HepG2 (cell line): ENCODE data around the gene HPS6.

Experiments used
- EEA1 ChIP-seq: sonication (generic); formaldehyde crosslinking; IDR thresholded peaks from 2 replicates; pipeline ENCODE4 v1.5.1; 2020; ENCODE audit warnings: mild to moderate bottlenecking, missing genetic modification reagents, borderline replicate concordance
- JUNB ChIP-seq: sonication (generic); formaldehyde crosslinking; IDR thresholded peaks from 2 replicates; pipeline ENCODE4 v1.8.0; 2022; ENCODE audit warnings: missing genetic modification reagents, mild to moderate bottlenecking, borderline replicate concordance
- SPEN ChIP-seq: sonication (generic); formaldehyde crosslinking; IDR thresholded peaks from 2 replicates; pipeline ENCODE4 v1.5.1; 2020; ENCODE audit warnings: low read depth, mild to moderate bottlenecking, missing genetic modification reagents
- TCF7L2 ChIP-seq: IDR thresholded peaks from 2 replicates; pipeline ENCODE4 v1.6.1; 2011; ENCODE audit warnings: mild to moderate bottlenecking, low read depth, low read length, moderate library complexity
- ZNF207 ChIP-seq: fragments of 450-650 bp; IDR thresholded peaks from 2 replicates; pipeline ENCODE4 v1.6.1; 2016; ENCODE audit warnings: antibody characterized with exemption, borderline replicate concordance
- ZNF451 ChIP-seq: sonication (generic); formaldehyde crosslinking; IDR thresholded peaks from 2 replicates; pipeline ENCODE4 v1.5.0; 2020; ENCODE audit warnings: mild to moderate bottlenecking, missing genetic modification reagents
- ZNF552 ChIP-seq: sonication (generic); formaldehyde crosslinking; IDR thresholded peaks from 2 replicates; pipeline ENCODE4 v1.9.0; 2022; ENCODE audit warnings: missing genetic modification reagents, mild to moderate bottlenecking, borderline replicate concordance
- ZNF674 ChIP-seq: sonication (generic); formaldehyde crosslinking; IDR thresholded peaks from 2 replicates; pipeline ENCODE4 v1.5.0; 2020; ENCODE audit warnings: low read depth, mild to moderate bottlenecking, missing genetic modification reagents
- TF ChIP-seq, protein P1 (sequence below): sonication (generic); formaldehyde crosslinking; IDR thresholded peaks from 2 replicates; pipeline ENCODE4 v1.5.1; 2020; ENCODE audit warnings: mild to moderate bottlenecking, missing genetic modification reagents, borderline replicate concordance
- TF ChIP-seq, protein P2 (sequence below): sonication (generic); formaldehyde crosslinking; IDR thresholded peaks from 2 replicates; pipeline ENCODE4 v1.5.0; 2020; ENCODE audit warnings: mild to moderate bottlenecking, missing genetic modification reagents, moderate library complexity
- TF ChIP-seq, protein P3 (sequence below): sonication (generic); formaldehyde crosslinking; IDR thresholded peaks from 2 replicates; pipeline ENCODE4 v1.5.1; 2020; ENCODE audit warnings: mild to moderate bottlenecking, missing genetic modification reagents, borderline replicate concordance
- TF ChIP-seq, protein P4 (sequence below): sonication (generic); formaldehyde crosslinking; IDR thresholded peaks from 2 replicates; pipeline ENCODE4 v1.4.0; 2020; ENCODE audit warnings: missing genetic modification reagents, borderline replicate concordance
- TF ChIP-seq, protein P5 (sequence below): sonication (generic); formaldehyde crosslinking; IDR thresholded peaks from 2 replicates; pipeline ENCODE4 v1.4.0; 2020; ENCODE audit warnings: missing genetic modification reagents

DNA sequence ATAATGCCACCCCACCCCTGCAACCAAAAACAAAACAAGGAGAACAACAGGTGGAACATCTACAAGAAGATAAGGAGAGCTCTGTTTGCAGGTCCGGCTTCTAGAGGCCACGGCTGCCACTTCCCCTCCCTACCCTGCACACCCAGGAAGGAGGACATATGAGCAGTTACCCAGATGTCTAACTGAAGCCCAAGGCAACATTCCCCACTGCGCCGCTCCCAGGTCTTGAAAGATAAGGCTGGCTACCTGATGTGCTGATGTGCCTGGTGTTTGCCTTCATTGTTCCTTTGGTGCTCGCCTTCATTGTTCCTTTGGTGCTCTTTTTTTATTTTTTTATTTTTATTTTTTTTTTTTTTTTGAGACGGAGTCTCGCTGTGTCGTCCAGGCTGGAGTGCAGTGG, 21.0 kb downstream of the HPS6 start:
- TF ChIP-seq ZNF552 (CRISPR knock-in tag) (no peak), JUNB (CRISPR knock-in tag) (no peak), TCF7L2 (no peak), ZNF674 (CRISPR knock-in tag) (no peak), ZNF451 (CRISPR knock-in tag) (no peak), ZNF207 (no peak), EEA1 (no peak), SPEN (no peak)
- TF ChIP-seq, protein P1, sequence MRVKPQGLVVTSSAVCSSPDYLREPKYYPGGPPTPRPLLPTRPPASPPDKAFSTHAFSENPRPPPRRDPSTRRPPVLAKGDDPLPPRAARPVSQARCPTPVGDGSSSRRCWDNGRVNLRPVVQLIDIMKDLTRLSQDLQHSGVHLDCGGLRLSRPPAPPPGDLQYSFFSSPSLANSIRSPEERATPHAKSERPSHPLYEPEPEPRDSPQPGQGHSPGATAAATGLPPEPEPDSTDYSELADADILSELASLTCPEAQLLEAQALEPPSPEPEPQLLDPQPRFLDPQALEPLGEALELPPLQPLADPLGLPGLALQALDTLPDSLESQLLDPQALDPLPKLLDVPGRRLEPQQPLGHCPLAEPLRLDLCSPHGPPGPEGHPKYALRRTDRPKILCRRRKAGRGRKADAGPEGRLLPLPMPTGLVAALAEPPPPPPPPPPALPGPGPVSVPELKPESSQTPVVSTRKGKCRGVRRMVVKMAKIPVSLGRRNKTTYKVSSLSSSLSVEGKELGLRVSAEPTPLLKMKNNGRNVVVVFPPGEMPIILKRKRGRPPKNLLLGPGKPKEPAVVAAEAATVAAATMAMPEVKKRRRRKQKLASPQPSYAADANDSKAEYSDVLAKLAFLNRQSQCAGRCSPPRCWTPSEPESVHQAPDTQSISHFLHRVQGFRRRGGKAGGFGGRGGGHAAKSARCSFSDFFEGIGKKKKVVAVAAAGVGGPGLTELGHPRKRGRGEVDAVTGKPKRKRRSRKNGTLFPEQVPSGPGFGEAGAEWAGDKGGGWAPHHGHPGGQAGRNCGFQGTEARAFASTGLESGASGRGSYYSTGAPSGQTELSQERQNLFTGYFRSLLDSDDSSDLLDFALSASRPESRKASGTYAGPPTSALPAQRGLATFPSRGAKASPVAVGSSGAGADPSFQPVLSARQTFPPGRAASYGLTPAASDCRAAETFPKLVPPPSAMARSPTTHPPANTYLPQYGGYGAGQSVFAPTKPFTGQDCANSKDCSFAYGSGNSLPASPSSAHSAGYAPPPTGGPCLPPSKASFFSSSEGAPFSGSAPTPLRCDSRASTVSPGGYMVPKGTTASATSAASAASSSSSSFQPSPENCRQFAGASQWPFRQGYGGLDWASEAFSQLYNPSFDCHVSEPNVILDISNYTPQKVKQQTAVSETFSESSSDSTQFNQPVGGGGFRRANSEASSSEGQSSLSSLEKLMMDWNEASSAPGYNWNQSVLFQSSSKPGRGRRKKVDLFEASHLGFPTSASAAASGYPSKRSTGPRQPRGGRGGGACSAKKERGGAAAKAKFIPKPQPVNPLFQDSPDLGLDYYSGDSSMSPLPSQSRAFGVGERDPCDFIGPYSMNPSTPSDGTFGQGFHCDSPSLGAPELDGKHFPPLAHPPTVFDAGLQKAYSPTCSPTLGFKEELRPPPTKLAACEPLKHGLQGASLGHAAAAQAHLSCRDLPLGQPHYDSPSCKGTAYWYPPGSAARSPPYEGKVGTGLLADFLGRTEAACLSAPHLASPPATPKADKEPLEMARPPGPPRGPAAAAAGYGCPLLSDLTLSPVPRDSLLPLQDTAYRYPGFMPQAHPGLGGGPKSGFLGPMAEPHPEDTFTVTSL (CRISPR knock-in tag), result no peak
- TF ChIP-seq, protein P2, sequence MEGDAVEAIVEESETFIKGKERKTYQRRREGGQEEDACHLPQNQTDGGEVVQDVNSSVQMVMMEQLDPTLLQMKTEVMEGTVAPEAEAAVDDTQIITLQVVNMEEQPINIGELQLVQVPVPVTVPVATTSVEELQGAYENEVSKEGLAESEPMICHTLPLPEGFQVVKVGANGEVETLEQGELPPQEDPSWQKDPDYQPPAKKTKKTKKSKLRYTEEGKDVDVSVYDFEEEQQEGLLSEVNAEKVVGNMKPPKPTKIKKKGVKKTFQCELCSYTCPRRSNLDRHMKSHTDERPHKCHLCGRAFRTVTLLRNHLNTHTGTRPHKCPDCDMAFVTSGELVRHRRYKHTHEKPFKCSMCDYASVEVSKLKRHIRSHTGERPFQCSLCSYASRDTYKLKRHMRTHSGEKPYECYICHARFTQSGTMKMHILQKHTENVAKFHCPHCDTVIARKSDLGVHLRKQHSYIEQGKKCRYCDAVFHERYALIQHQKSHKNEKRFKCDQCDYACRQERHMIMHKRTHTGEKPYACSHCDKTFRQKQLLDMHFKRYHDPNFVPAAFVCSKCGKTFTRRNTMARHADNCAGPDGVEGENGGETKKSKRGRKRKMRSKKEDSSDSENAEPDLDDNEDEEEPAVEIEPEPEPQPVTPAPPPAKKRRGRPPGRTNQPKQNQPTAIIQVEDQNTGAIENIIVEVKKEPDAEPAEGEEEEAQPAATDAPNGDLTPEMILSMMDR, result no peak
- TF ChIP-seq, protein P3, sequence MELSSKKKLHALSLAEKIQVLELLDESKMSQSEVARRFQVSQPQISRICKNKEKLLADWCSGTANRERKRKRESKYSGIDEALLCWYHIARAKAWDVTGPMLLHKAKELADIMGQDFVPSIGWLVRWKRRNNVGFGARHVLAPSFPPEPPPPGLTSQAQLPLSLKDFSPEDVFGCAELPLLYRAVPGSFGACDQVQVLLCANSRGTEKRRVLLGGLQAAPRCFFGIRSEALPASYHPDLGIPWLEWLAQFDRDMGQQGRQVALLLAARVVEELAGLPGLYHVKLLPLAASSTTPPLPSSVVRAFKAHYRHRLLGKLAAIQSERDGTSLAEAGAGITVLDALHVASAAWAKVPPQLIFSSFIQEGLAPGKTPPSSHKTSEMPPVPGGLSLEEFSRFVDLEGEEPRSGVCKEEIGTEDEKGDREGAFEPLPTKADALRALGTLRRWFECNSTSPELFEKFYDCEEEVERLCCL, result no peak
- TF ChIP-seq, protein P4, sequence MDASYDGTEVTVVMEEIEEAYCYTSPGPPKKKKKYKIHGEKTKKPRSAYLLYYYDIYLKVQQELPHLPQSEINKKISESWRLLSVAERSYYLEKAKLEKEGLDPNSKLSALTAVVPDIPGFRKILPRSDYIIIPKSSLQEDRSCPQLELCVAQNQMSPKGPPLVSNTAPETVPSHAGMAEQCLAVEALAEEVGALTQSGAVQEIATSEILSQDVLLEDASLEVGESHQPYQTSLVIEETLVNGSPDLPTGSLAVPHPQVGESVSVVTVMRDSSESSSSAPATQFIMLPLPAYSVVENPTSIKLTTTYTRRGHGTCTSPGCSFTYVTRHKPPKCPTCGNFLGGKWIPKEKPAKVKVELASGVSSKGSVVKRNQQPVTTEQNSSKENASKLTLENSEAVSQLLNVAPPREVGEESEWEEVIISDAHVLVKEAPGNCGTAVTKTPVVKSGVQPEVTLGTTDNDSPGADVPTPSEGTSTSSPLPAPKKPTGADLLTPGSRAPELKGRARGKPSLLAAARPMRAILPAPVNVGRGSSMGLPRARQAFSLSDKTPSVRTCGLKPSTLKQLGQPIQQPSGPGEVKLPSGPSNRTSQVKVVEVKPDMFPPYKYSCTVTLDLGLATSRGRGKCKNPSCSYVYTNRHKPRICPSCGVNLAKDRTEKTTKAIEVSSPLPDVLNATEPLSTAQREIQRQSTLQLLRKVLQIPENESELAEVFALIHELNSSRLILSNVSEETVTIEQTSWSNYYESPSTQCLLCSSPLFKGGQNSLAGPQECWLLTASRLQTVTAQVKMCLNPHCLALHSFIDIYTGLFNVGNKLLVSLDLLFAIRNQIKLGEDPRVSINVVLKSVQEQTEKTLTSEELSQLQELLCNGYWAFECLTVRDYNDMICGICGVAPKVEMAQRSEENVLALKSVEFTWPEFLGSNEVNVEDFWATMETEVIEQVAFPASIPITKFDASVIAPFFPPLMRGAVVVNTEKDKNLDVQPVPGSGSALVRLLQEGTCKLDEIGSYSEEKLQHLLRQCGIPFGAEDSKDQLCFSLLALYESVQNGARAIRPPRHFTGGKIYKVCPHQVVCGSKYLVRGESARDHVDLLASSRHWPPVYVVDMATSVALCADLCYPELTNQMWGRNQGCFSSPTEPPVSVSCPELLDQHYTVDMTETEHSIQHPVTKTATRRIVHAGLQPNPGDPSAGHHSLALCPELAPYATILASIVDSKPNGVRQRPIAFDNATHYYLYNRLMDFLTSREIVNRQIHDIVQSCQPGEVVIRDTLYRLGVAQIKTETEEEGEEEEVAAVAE (CRISPR knock-in tag), result no peak
- TF ChIP-seq, protein P5, sequence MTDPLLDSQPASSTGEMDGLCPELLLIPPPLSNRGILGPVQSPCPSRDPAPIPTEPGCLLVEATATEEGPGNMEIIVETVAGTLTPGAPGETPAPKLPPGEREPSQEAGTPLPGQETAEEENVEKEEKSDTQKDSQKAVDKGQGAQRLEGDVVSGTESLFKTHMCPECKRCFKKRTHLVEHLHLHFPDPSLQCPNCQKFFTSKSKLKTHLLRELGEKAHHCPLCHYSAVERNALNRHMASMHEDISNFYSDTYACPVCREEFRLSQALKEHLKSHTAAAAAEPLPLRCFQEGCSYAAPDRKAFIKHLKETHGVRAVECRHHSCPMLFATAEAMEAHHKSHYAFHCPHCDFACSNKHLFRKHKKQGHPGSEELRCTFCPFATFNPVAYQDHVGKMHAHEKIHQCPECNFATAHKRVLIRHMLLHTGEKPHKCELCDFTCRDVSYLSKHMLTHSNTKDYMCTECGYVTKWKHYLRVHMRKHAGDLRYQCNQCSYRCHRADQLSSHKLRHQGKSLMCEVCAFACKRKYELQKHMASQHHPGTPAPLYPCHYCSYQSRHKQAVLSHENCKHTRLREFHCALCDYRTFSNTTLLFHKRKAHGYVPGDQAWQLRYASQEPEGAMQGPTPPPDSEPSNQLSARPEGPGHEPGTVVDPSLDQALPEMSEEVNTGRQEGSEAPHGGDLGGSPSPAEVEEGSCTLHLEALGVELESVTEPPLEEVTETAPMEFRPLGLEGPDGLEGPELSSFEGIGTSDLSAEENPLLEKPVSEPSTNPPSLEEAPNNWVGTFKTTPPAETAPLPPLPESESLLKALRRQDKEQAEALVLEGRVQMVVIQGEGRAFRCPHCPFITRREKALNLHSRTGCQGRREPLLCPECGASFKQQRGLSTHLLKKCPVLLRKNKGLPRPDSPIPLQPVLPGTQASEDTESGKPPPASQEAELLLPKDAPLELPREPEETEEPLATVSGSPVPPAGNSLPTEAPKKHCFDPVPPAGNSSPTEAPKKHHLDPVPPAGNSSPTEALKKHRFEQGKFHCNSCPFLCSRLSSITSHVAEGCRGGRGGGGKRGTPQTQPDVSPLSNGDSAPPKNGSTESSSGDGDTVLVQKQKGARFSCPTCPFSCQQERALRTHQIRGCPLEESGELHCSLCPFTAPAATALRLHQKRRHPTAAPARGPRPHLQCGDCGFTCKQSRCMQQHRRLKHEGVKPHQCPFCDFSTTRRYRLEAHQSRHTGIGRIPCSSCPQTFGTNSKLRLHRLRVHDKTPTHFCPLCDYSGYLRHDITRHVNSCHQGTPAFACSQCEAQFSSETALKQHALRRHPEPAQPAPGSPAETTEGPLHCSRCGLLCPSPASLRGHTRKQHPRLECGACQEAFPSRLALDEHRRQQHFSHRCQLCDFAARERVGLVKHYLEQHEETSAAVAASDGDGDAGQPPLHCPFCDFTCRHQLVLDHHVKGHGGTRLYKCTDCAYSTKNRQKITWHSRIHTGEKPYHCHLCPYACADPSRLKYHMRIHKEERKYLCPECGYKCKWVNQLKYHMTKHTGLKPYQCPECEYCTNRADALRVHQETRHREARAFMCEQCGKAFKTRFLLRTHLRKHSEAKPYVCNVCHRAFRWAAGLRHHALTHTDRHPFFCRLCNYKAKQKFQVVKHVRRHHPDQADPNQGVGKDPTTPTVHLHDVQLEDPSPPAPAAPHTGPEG (CRISPR knock-in tag), result no peak
